ENCODE results near the gene NCAPG2.

The NCAPG2 gene

DNA sequence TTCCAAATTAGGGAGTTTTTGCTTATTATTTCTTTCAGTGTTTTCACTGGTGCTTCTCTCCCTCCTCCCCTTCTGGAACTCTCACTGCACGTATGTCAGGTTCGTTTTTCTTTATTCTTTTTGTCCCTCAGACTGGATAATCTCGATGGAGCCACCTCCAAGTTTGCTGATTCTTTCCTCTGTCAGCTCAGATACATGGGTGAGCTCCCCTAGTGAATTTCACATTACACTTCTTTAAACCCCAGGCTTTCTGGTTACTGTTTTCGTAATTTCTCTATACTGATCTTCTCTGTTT lies 20.8 kb upstream of the NCAPG2 start:
- H3K4me3 ChIP-seq (ENCODE audit: control insufficient read depth, low read depth, low read length) = no peak overlapping the region
- DNase-seq (ENCODE audit: low read depth) = no peak
- TF ChIP-seq, protein P1, sequence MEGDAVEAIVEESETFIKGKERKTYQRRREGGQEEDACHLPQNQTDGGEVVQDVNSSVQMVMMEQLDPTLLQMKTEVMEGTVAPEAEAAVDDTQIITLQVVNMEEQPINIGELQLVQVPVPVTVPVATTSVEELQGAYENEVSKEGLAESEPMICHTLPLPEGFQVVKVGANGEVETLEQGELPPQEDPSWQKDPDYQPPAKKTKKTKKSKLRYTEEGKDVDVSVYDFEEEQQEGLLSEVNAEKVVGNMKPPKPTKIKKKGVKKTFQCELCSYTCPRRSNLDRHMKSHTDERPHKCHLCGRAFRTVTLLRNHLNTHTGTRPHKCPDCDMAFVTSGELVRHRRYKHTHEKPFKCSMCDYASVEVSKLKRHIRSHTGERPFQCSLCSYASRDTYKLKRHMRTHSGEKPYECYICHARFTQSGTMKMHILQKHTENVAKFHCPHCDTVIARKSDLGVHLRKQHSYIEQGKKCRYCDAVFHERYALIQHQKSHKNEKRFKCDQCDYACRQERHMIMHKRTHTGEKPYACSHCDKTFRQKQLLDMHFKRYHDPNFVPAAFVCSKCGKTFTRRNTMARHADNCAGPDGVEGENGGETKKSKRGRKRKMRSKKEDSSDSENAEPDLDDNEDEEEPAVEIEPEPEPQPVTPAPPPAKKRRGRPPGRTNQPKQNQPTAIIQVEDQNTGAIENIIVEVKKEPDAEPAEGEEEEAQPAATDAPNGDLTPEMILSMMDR (IDR thresholded peaks at IDR 0.05; ENCODE audit: control insufficient read depth, insufficient read depth, low read depth, low read length, missing control alignments) = no peak

DNA sequence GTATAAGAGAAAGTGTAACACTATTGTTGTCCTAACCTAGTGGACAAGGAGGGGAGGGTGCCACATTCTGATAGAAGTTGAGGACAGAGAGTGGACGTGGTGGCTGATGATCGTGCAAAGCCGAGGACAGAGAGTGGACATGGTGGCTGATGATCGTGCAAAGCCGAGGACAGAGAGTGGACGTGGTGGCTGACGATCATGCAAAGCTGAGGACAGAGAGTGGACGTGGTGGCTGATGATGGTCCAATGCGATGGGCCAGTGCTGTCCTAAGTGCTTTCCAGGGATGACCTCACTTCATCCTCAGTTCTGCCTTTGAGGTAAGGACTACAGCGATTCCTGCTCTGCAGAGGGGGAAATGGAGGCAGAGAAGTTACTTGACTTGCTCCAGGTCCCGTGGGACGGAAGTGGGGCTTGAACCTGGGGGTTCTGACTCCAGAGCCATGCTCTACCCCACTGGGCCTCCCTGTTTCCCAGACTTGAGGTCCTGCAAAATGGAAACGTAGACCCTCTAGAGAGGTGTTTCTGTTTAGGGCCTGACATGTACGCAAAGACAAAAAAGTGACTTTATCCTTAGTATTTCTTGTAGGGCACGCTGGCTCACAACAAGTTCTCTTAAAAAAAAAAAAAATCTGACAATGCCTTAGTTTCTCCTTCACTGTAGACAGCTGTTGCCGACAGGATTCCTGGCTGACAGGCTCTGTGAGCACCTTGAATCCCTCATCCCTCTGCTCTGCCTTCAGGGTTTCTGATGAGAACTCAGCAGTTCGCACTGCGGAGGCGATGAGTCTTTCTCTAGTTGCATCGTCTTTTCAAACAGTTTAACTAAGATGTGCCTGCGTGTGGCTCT lies 20.3 kb upstream of the NCAPG2 start:
- TF ChIP-seq, protein P1 (IDR thresholded peaks at IDR 0.05; ENCODE audit: control insufficient read depth, insufficient read depth, low read depth, low read length, missing control alignments) = no peak
- DNase-seq (ENCODE audit: low read depth) = no peak

DNA sequence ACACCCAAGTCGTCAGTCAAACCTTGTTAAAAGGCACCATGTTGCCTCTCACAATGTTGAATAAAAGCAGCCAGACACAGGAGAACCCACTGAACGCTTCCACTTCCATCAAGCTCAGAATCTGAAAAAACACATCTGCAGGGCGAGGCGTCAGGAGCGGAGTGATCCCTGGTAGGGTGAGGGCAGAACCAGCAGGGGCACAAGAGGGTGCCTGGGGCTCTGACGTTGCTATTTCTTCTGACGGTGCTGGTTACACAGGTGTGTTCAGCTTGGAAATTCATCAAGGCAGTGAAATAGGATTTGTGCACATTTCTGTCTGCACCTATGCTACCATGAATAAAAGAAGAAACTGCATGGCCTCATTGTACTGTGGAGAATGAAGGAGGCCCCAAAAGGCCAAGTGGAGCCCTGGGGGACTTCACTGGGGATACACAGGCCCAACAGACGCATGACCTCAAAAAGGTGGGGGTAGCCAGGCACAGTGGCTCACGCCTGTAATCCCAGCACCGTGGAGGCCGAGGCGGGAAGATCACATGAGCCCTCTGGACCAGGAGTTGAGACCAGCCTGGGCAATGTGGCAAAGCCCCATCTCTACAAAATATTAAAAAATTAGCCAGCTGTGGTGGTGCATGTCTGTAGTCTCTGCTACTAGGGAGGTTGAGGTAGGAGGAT lies 19.2 kb upstream of the NCAPG2 start:
- no peak for DNase-seq (ENCODE audit: low read depth)
- TF ChIP-seq, protein P1 (IDR thresholded peaks at IDR 0.05; ENCODE audit: control insufficient read depth, insufficient read depth, low read depth, low read length, missing control alignments) = no peak
- no peak overlapping the region for H3K4me3 ChIP-seq (ENCODE audit: control insufficient read depth, low read depth, low read length)

More for the DNA sequence above, 20.3 kb upstream of the NCAPG2 start:
- no peak overlapping the region for H3K4me3 ChIP-seq (ENCODE audit: control insufficient read depth, low read depth, low read length)

DNA sequence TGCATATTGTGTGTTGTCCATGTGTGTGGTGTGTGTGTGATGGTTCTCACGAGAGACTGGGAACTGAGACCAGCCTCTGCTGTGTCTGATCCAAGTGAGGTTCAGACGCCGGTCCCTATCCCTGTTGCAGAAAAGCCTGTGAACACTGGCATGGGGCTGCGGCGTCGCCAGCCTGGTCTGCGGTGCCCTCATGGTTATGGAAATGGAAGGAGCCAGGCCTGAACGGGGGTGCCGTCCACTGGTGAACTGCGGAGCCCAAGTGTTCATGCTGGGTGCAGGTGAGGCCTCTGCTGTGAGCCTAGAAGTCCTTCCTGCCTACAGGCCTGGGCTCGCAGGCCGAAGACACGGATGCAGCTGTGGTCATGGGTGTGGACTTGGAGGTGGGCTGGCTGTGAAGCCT lies 18.7 kb upstream of the NCAPG2 start:
- TF ChIP-seq, protein P1 (IDR thresholded peaks at IDR 0.05; ENCODE audit: control insufficient read depth, insufficient read depth, low read depth, low read length, missing control alignments) = no peak

DNA sequence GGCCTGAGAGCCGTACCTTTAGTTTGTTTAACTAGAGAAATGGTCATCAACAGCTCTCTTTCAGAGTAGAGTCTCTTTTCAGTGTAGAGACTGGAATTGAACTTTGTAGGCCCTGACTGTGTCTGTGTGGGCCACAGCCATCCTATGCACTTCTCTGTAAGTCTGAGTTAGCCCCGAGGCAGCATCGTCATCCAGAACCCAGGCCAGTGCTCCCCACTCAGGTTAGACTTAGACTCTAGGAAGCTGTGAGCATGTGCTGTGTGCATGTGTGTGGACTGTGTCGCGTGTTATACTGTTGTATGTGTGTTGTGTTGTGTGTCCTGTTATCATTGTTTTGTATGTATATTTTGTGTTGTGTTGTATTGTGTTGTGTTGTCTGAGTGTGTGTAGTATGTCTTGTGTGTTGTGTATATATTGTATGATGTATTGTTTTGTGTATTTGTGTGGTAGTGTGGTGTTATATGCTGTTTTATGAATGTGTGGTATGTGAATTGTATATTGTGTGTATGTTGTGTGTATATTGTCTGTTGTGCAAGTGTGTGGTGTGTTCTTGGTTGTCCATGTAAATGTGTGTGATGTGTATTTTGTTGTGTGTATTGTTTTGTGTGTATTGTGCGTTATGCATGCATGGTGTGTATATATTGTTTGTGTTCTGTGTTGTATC lies 18.1 kb upstream of the NCAPG2 start:
- TF ChIP-seq, protein P1 (IDR thresholded peaks at IDR 0.05; ENCODE audit: control insufficient read depth, insufficient read depth, low read depth, low read length, missing control alignments) = no peak
- DNase-seq (ENCODE audit: low read depth) = no peak
- no peak overlapping the region for H3K4me3 ChIP-seq (ENCODE audit: control insufficient read depth, low read depth, low read length)

More for the DNA sequence above, 18.7 kb upstream of the NCAPG2 start:
- no peak for DNase-seq (ENCODE audit: low read depth)
- H3K4me3 ChIP-seq (ENCODE audit: control insufficient read depth, low read depth, low read length) = no peak overlapping the region

DNA sequence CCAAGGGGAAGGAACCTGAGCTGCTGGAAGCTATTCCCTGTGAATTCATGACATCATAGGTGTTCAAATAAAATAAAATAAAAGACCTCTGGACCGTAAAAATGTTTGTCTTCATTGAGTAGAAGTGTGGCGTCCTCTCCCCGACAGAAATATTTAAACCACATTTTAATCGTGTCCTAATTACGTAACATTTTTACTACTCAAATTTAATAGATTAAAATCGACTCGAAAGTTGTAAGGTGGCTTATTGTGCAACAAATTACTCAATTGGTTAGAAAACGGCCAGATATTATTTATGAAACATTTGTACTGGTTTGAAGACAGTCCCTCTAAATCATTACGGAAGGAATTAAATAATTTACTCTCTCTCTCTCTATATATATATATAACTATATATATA lies 15.5 kb upstream of the NCAPG2 start:
- no peak overlapping the region for H3K4me3 ChIP-seq (ENCODE audit: control insufficient read depth, low read depth, low read length)
- no peak for DNase-seq (ENCODE audit: low read depth)
- TF ChIP-seq, protein P1 (IDR thresholded peaks at IDR 0.05; ENCODE audit: control insufficient read depth, insufficient read depth, low read depth, low read length, missing control alignments) = no peak
